Loucy (cell line): Measurements from ENCODE around the gene CHN1.
A peak's percentile ranks its signal among the peaks of the same experiment; 100 is the strongest.

Source experiments
- H2AFZ ChIP-seq: fragments of 200-600 bp; sonication (generic); 2 replicates; pipeline ENCODE4 v1.6.0; 2016; ENCODE audit warnings: antibody characterized with exemption, mild to moderate bottlenecking, low read length, moderate library complexity
- H3F3A ChIP-seq: fragments of 200-600 bp; 2 replicates; pipeline ENCODE4 v1.6.0; 2016; ENCODE audit warnings: antibody characterized with exemption, low read depth, mild to moderate bottlenecking
- H3K27me3 ChIP-seq: fragments of 200-600 bp; sonication (generic); 2 replicates; pipeline ENCODE4 v1.6.1; 2014; ENCODE audit warnings: low read length, mild to moderate bottlenecking; ENCODE audit not compliant: insufficient read depth, poor library complexity, severe bottlenecking
- H3K36me3 ChIP-seq: fragments of 200-600 bp; sonication (generic); 2 replicates; pipeline ENCODE4 v1.6.1; 2016; ENCODE audit warnings: low read length; ENCODE audit not compliant: insufficient read depth
- H3K4me1 ChIP-seq: fragments of 200-600 bp; sonication (generic); 2 replicates; pipeline ENCODE4 v1.5.1; 2014; ENCODE audit warnings: low read length, mild to moderate bottlenecking; ENCODE audit not compliant: insufficient read depth, poor library complexity, severe bottlenecking
- H3K4me2 ChIP-seq: fragments of 200-600 bp; sonication (generic); 2 replicates; pipeline ENCODE4 v1.6.0; 2014; ENCODE audit warnings: antibody characterized with exemption, low read length, low read depth, mild to moderate bottlenecking; ENCODE audit not compliant: poor library complexity, severe bottlenecking
- H3K4me3 ChIP-seq: fragments of 200-600 bp; sonication (generic); 2 replicates; pipeline ENCODE4 v1.5.1; 2014; ENCODE audit warnings: low read length, mild to moderate bottlenecking, mixed read lengths; ENCODE audit not compliant: poor library complexity, severe bottlenecking
- H3K79me2 ChIP-seq: fragments of 200-600 bp; sonication (generic); 2 replicates; pipeline ENCODE4 v1.6.1; 2014; ENCODE audit warnings: low read length; ENCODE audit not compliant: insufficient read depth
- H3K9ac ChIP-seq: fragments of 200-600 bp; sonication (generic); 2 replicates; pipeline ENCODE4 v1.6.0; 2014; ENCODE audit warnings: mild to moderate bottlenecking, low read depth, low read length, moderate library complexity; ENCODE audit not compliant: poor library complexity, severe bottlenecking
- H3K9me2 ChIP-seq: fragments of 200-600 bp; sonication (generic); replicated peaks from 2 replicates; pipeline ENCODE4 v1.6.1; 2016; ENCODE audit warnings: low read depth, low read length, mixed read lengths
- H3K9me3 ChIP-seq: fragments of 200-600 bp; sonication (generic); 2 replicates; pipeline ENCODE4 v1.6.1; 2014; ENCODE audit warnings: mild to moderate bottlenecking, antibody characterized with exemption, low read length, low read depth; ENCODE audit not compliant: insufficient read depth
- H4K20me1 ChIP-seq: fragments of 200-600 bp; sonication (generic); 2 replicates; pipeline ENCODE4 v1.6.0; 2014; ENCODE audit warnings: antibody characterized with exemption, low read length, mild to moderate bottlenecking; ENCODE audit not compliant: insufficient read depth, poor library complexity, severe bottlenecking
- EZH2phosphoT487 ChIP-seq: fragments of 200-600 bp; IDR thresholded peaks from 2 replicates; pipeline ENCODE4 v1.6.1; 2018; ENCODE audit warnings: antibody characterized with exemption, mild to moderate bottlenecking, moderate library complexity, borderline replicate concordance
- TF ChIP-seq, protein P1 (sequence below): fragments of 200-600 bp; sonication (generic); conservative IDR thresholded peaks from 2 replicates; pipeline ENCODE4 v1.5.1; 2014; ENCODE audit warnings: mild to moderate bottlenecking, antibody characterized with exemption, low read length

Gene CHN1

DNA sequence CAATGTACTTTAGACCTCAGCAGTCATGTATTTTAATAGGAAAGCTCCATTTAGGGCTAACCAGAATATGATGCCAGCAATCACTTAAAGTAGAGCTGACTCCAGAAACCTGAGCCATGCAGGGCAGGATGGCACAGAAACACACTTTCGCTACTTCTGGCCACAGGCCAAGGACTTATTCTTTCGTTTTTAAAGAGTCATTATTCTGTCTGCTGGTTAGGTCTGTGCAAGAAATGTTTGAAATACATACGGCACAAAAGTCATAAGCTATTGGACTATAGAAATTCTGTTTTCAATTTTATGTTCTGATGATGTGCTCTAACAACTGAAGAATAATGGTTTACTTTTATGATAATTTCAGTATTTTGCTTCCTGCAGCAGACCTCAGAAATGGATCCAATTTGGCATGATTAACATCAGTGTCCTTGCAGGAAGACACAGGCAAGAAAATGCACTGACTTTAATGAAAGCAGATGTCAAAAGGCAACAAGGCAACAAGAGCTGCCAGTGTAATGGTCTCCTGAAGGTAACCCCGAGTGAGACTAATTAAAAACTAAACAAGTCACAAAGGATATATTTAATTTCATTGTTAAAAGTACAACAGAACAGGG, 126.5 kb downstream of the CHN1 start:
- Histone ChIP-seq H3K4me2 (no peak overlapping the region), H3K27me3 (no peaks in the 10 kb centered on the region), H2AFZ (no peak overlapping the region), H4K20me1 (no peaks in the 10 kb centered on the region), H3F3A (no peaks in the 10 kb centered on the region), H3K4me1 (no peaks in the 10 kb centered on the region), H3K9me3 (no peaks in the 10 kb centered on the region), H3K9ac (no peak overlapping the region), H3K79me2 (no peaks in the 10 kb centered on the region), H3K9me2 (no peaks in the 10 kb centered on the region), H3K36me3 (no peaks in the 10 kb centered on the region), H3K4me3 (no peak overlapping the region)
- TF ChIP-seq EZH2phosphoT487: no peak
- TF ChIP-seq, protein P1, sequence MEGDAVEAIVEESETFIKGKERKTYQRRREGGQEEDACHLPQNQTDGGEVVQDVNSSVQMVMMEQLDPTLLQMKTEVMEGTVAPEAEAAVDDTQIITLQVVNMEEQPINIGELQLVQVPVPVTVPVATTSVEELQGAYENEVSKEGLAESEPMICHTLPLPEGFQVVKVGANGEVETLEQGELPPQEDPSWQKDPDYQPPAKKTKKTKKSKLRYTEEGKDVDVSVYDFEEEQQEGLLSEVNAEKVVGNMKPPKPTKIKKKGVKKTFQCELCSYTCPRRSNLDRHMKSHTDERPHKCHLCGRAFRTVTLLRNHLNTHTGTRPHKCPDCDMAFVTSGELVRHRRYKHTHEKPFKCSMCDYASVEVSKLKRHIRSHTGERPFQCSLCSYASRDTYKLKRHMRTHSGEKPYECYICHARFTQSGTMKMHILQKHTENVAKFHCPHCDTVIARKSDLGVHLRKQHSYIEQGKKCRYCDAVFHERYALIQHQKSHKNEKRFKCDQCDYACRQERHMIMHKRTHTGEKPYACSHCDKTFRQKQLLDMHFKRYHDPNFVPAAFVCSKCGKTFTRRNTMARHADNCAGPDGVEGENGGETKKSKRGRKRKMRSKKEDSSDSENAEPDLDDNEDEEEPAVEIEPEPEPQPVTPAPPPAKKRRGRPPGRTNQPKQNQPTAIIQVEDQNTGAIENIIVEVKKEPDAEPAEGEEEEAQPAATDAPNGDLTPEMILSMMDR: no peak

DNA sequence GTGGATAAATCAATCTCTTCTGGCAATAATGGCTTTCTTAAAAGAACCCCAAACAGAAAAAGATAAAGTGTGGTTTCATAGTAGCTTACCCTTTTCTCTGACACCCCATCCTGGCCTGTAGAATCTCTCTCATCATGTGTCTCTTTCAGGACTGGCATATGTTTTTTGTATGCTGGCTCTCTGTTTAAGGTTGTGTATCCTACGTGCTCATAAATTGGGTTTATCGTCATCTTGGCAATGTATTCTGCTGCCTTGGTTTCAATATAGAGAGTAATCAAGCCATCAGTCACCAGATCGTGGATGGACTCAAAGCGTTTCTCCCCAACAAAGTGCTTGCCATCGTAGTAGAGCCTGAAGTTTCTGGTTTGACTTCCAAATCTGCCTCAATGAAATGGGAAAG, 127.4 kb downstream of the CHN1 start:
- no peaks in the 10 kb centered on the region for H3K27me3 ChIP-seq
- no peak overlapping the region for H3K9ac ChIP-seq
- no peaks in the 10 kb centered on the region for H3K9me2 ChIP-seq
- no peak overlapping the region for H3K4me2 ChIP-seq
- H3K4me1 ChIP-seq: no peaks in the 10 kb centered on the region
- no peaks in the 10 kb centered on the region for H4K20me1 ChIP-seq
- no peak overlapping the region for H3K4me3 ChIP-seq
- H3K36me3 ChIP-seq: no peaks in the 10 kb centered on the region
- H2AFZ ChIP-seq: 0 out of 2 replicates have a peak overlapping the region, but pooled peaks have one; percentile 12
- no peaks in the 10 kb centered on the region for H3K9me3 ChIP-seq
- H3K79me2 ChIP-seq: no peaks in the 10 kb centered on the region
- TF ChIP-seq, protein P1: no peak
- no peak for TF ChIP-seq EZH2phosphoT487
- H3F3A ChIP-seq: no peaks in the 10 kb centered on the region

DNA sequence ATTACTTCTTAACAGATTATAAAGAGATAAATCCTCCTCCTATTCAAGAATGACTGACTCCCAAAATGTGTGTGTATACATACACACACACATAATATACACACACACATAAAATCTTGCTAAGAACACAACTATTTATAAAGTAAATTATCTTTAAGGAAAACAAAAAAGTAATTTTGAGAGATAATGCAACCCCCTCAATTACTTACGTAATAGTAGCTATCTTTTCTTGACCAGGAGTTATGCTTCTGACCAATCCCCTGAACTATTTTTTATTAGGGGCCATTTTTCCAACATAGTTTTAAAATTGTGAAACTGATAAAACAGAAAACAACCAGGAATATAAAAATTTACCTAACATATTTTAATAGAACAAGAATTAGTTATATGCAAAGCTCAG, 127.9 kb downstream of the CHN1 start:
- Histone ChIP-seq H3K9ac (no peak overlapping the region), H3K4me1 (no peaks in the 10 kb centered on the region), H2AFZ (no peak overlapping the region), H3K9me3 (no peaks in the 10 kb centered on the region), H3K4me3 (no peak overlapping the region), H3K27me3 (no peaks in the 10 kb centered on the region), H3K36me3 (no peaks in the 10 kb centered on the region), H4K20me1 (no peaks in the 10 kb centered on the region), H3K79me2 (no peaks in the 10 kb centered on the region), H3K4me2 (no peak overlapping the region), H3K9me2 (no peaks in the 10 kb centered on the region), H3F3A (no peaks in the 10 kb centered on the region)
- TF ChIP-seq, protein P1: no peak
- no peak for TF ChIP-seq EZH2phosphoT487
